Endothelial cell of umbilical vein (primary cell): ENCODE measurements around the gene HNRNPH2.

Experiments
- CTCF ChIP-seq, 2 donors: IDR thresholded peaks; 1 replicate in 1 of 2; 2 replicates in 1 of 2; pipeline ENCODE4 v1.5.1; 2011; ENCODE audit warnings: low read length in 2 of 2, mild to moderate bottlenecking in 2 of 2, moderate library complexity in 2 of 2, control low read depth in 1 of 2, inconsistent platforms in 1 of 2, low read depth in 1 of 2; ENCODE audit not compliant: insufficient read depth in 1 of 2; ENCODE audit errors: extremely low read depth in 1 of 2
- EZH2 ChIP-seq: IDR thresholded peaks from 2 replicates; pipeline ENCODE4 v1.6.1; 2012; ENCODE audit warnings: borderline replicate concordance, low read depth, mild to moderate bottlenecking, moderate library complexity, low read length, inconsistent platforms; ENCODE audit not compliant: severe bottlenecking

GRCh38 chrX:101360390-101360789, 47.6 kb upstream of the HNRNPH2 start:
- TF ChIP-seq CTCF (IDR thresholded peaks at IDR 0.05; ENCODE audit: extremely low read depth in 1 of 2, insufficient read depth in 1 of 2, low read depth in 1 of 2, low read length in 2 of 2): no peak
- TF ChIP-seq EZH2: no peak
